AG09309 (cell line): Measurements from ENCODE around the gene ZNF821.
"Not testable (repeated sequence)": the region's sequence is repeated elsewhere in the genome, so short reads cannot be mapped to it uniquely, and the experiment has no call there.

ENCODE experiments used
- DNase-seq: peaks from one replicate; pipeline ENCODE4 v3.0.0-alpha.2; 2010; ENCODE audit warnings: low read depth
- H3K4me3 ChIP-seq: 2 replicates; pipeline ENCODE4 v1.5.1; 2011; ENCODE audit warnings: mild to moderate bottlenecking, low read depth, low read length, moderate library complexity; ENCODE audit not compliant: control insufficient read depth
- CTCF ChIP-seq: IDR thresholded peaks from 2 replicates; pipeline ENCODE4 v1.5.1; 2011; ENCODE audit warnings: mild to moderate bottlenecking, low read depth, low read length, inconsistent platforms; ENCODE audit not compliant: insufficient read depth, control insufficient read depth; ENCODE audit errors: missing control alignments

ZNF821 gene

GRCh38 chr16:71834291-71834690 lies 49.7 kb downstream of the ZNF821 start:
- H3K4me3 ChIP-seq: no peak overlapping the region
- no peak for TF ChIP-seq CTCF
- no peak for DNase-seq

GRCh38 chr16:71832112-71832511 lies 51.9 kb downstream of the ZNF821 start:
- not testable (repeated sequence) for DNase-seq, H3K4me3 ChIP-seq

GRCh38 chr16:71831698-71832097 lies 52.3 kb downstream of the ZNF821 start:
- H3K4me3 ChIP-seq, DNase-seq: not testable (repeated sequence)

GRCh38 chr16:71830359-71830758 lies 53.6 kb downstream of the ZNF821 start:
- DNase-seq: no peak
- no peak for TF ChIP-seq CTCF
- no peak overlapping the region for H3K4me3 ChIP-seq

GRCh38 chr16:71826533-71827017 lies 57.4 kb downstream of the ZNF821 start:
- no peak overlapping the region for H3K4me3 ChIP-seq
- no peak for DNase-seq
- TF ChIP-seq CTCF: no peak

GRCh38 chr16:71817155-71817500 lies 66.9 kb downstream of the ZNF821 start:
- not testable (repeated sequence) for H3K4me3 ChIP-seq

GRCh38 chr16:71811261-71811803 lies 72.7 kb downstream of the ZNF821 start:
- no peak for TF ChIP-seq CTCF
- DNase-seq: no peak
- no peak overlapping the region for H3K4me3 ChIP-seq

More at GRCh38 chr16:71817155-71817500, 66.9 kb downstream of the ZNF821 start:
- not testable (repeated sequence) for DNase-seq

GRCh38 chr16:71810155-71810530 lies 73.8 kb downstream of the ZNF821 start:
- not testable (repeated sequence) for H3K4me3 ChIP-seq, DNase-seq
